ENCODE results near the gene G3BP1. TPM values are rescaled to one million over a fixed set of nuclear protein-coding genes. Genes with fewer than 3 reads are reported as not detected.
"Not testable (repeated sequence)": the region's sequence is repeated elsewhere in the genome, so short reads cannot be mapped to it uniquely, and the experiment has no call there.

G3BP1 gene
- total and polyA plus RNA-seq, 8 donors = 7.8 to 94.8 (median 59.1) TPM

- H3K4me1 ChIP-seq = no peaks in the 10 kb centered on the region
- no peak for FAIRE-seq
- intact Hi-C loops (cut with DNase I) = loop anchor here in 2 of 3 donors (10.0 kb wide), 2 partner anchors 323 to 683 kb away; no protein-coding TSS in a partner anchor
Observed at GRCh38 chr5:151822141-151822540, 50.4 kb downstream of the G3BP1 start.

GRCh38 chr5:151825445-151825844 is 53.7 kb downstream of the G3BP1 start:
- H3K4me1 ChIP-seq = no peaks in the 10 kb centered on the region
- peak in 3 of 6 donors; percentile 24 to 57 (median 29) for DNase-seq
- no peak overlapping the region for H3K4me3 ChIP-seq
- intact Hi-C loops (cut with DNase I) = loop anchor here in 2 of 3 donors (10.0 kb wide), 2 partner anchors 319 to 679 kb away; no protein-coding TSS in a partner anchor
- peak; percentile 52 to 67 (median 62) for TF ChIP-seq CTCF (IDR thresholded peaks at IDR 0.05)
- H3K9me3 ChIP-seq = no peaks in the 10 kb centered on the region
- FAIRE-seq = no peak
- H3K36me3 ChIP-seq = no peaks in the 10 kb centered on the region
- no peak overlapping the region for H3K27ac ChIP-seq
- H3K27me3 ChIP-seq = no peaks in the 10 kb centered on the region
- peak; percentile 67 to 92 (median 92) for ATAC-seq
- WGBS, 2 donors = 21 to 24% methylated on average over 1 of the region's 1 CpG

More at GRCh38 chr5:151822141-151822540, 50.4 kb downstream of the G3BP1 start:
- Histone ChIP-seq H3K4me3 (no peak overlapping the region), H3K9me3 (no peaks in the 10 kb centered on the region), H3K36me3 (no peaks in the 10 kb centered on the region), H3K27me3 (no peaks in the 10 kb centered on the region), H3K27ac (no peak overlapping the region)
- no peak for DNase-seq
- no peak for ATAC-seq
- TF ChIP-seq CTCF (IDR thresholded peaks at IDR 0.05) = no peak
- WGBS, 2 donors = 94 to 98% methylated on average over 4 of the region's 4 CpGs

GRCh38 chr5:151829370-151829769 is 57.6 kb downstream of the G3BP1 start:
- DNase-seq (no peak), ATAC-seq (no peak), FAIRE-seq (no peak)
- Histone ChIP-seq H3K9me3 (no peaks in the 10 kb centered on the region), H3K4me1 (no peaks in the 10 kb centered on the region), H3K4me3 (no peak overlapping the region), H3K36me3 (no peaks in the 10 kb centered on the region), H3K27me3 (no peaks in the 10 kb centered on the region), H3K27ac (no peak overlapping the region)
- intact Hi-C loops (cut with DNase I) = loop anchor here in 2 of 3 donors (10.0 kb wide), 2 partner anchors 315 to 675 kb away; no protein-coding TSS in a partner anchor
- TF ChIP-seq CTCF (IDR thresholded peaks at IDR 0.05) = no peak
- WGBS, 2 donors = 96 to 100% methylated on average over 1 of the region's 1 CpG

- H3K4me3 ChIP-seq; intact Hi-C loops (cut with DNase I); ATAC-seq; DNase-seq; H3K9me3 ChIP-seq; H3K27me3 ChIP-seq; FAIRE-seq; H3K36me3 ChIP-seq; H3K4me1 ChIP-seq; H3K27ac ChIP-seq: not testable (repeated sequence)
- 94 to 99% methylated on average over 4 of the region's 4 CpGs for WGBS, 2 donors
Observed at GRCh38 chr5:151832843-151833242, 61.1 kb downstream of the G3BP1 start.

- no peak overlapping the region for H3K4me3 ChIP-seq
- H3K9me3 ChIP-seq = no peaks in the 10 kb centered on the region
- DNase-seq (no peak), ATAC-seq (no peak), FAIRE-seq (no peak)
- H3K4me1 ChIP-seq = no peaks in the 10 kb centered on the region
- H3K36me3 ChIP-seq = no peaks in the 10 kb centered on the region
- no peak overlapping the region for H3K27ac ChIP-seq
- H3K27me3 ChIP-seq = no peaks in the 10 kb centered on the region
- TF ChIP-seq CTCF (IDR thresholded peaks at IDR 0.05) = no peak
- intact Hi-C loops (cut with DNase I) = no loop called here
Observed at GRCh38 chr5:151846765-151847164, 75.0 kb downstream of the G3BP1 start.

Data from pancreas (tissue), 10 donors.